Measurements from ENCODE around the gene PUS1. TPM values are rescaled to one million over a fixed set of nuclear protein-coding genes. Genes with fewer than 3 reads are reported as not detected.
A peak's percentile ranks its signal among the peaks of the same experiment; 100 is the strongest.
"Not testable (repeated sequence)": the region's sequence is repeated elsewhere in the genome, so short reads cannot be mapped to it uniquely, and the experiment has no call there.

The PUS1 gene
- total RNA-seq, 2 donors from 2014 or later, result 37.3 to 53.4 TPM

- Mint-ChIP-seq H3K9me3 (no peaks in the 10 kb centered on the region), H3K4me3 (no peak overlapping the region), H3K27me3 (ENCODE audit: low read depth) (no peaks in the 10 kb centered on the region), H3K4me1 (ENCODE audit: low read depth) (peaks cover 3% of the 10 kb centered on the region), H3K36me3 (ENCODE audit: insufficient read depth in 2 of 2) (peaks cover 2 to 17% of the 10 kb centered on the region in 2 donors), H3K27ac (no peak overlapping the region)
- ATAC-seq (replicated peaks in 1 of 2) (no peak), DNase-seq (no peak)
Measured at GRCh38 chr12:131942671-131943070, 13.6 kb downstream of the PUS1 start.

- no peak overlapping the region for H3K4me3 Mint-ChIP-seq
- peaks cover 10% of the 10 kb centered on the region for H3K4me1 Mint-ChIP-seq (ENCODE audit: low read depth)
- no peaks in the 10 kb centered on the region for H3K27me3 Mint-ChIP-seq (ENCODE audit: low read depth)
- no peaks in the 10 kb centered on the region for H3K9me3 Mint-ChIP-seq
- DNase-seq (no peak), ATAC-seq (replicated peaks in 1 of 2) (no peak)
- H3K36me3 Mint-ChIP-seq (ENCODE audit: insufficient read depth in 2 of 2), result peaks cover 0 to 15% of the 10 kb centered on the region in 2 donors
- no peak overlapping the region for H3K27ac Mint-ChIP-seq
Measured at GRCh38 chr12:131943389-131943788, 14.3 kb downstream of the PUS1 start.

GRCh38 chr12:131943876-131944275 lies 14.8 kb downstream of the PUS1 start:
- Mint-ChIP-seq H3K36me3 (ENCODE audit: insufficient read depth in 2 of 2) (peaks cover 0 to 15% of the 10 kb centered on the region in 2 donors), H3K4me3 (no peak overlapping the region), H3K27ac (no peak overlapping the region), H3K27me3 (ENCODE audit: low read depth) (no peaks in the 10 kb centered on the region), H3K4me1 (ENCODE audit: low read depth) (peaks cover 14% of the 10 kb centered on the region), H3K9me3 (no peaks in the 10 kb centered on the region)
- ATAC-seq (replicated peaks in 1 of 2), result no peak
- no peak for DNase-seq

GRCh38 chr12:131944601-131945251 lies 15.7 kb downstream of the PUS1 start:
- no peaks in the 10 kb centered on the region for H3K9me3 Mint-ChIP-seq
- peaks cover 0 to 15% of the 10 kb centered on the region in 2 donors for H3K36me3 Mint-ChIP-seq (ENCODE audit: insufficient read depth in 2 of 2)
- no peaks in the 10 kb centered on the region for H3K27me3 Mint-ChIP-seq (ENCODE audit: low read depth)
- DNase-seq, result no peak
- no peak overlapping the region for H3K27ac Mint-ChIP-seq
- H3K4me1 Mint-ChIP-seq (ENCODE audit: low read depth), result peaks cover 19% of the 10 kb centered on the region
- ATAC-seq (replicated peaks in 1 of 2), result no peak
- no peak overlapping the region for H3K4me3 Mint-ChIP-seq

DNA sequence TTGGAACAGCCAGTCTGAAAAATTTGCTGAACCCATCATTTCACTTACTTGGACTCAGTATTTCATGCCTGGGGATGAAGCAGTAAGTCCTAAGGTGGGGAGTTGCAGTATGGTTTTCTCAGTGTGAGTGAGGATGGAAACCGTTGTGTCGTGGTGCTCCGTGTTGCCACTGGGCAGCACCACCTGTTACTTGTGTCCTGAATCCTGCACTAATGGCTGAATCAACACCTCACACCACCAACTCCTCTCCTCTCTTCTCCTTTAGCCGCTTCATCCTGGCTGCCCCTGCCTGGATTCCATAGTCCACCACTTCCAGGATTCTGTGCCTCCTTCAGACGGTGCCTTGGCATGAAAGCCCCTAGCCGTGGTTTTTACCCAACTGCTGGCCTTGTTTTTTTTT lies 17.7 kb downstream of the PUS1 start:
- H3K9me3 Mint-ChIP-seq, result no peaks in the 10 kb centered on the region
- peaks cover 19% of the 10 kb centered on the region for H3K4me1 Mint-ChIP-seq (ENCODE audit: low read depth)
- H3K27me3 Mint-ChIP-seq (ENCODE audit: low read depth), result no peaks in the 10 kb centered on the region
- no peak overlapping the region for H3K4me3 Mint-ChIP-seq
- ATAC-seq (replicated peaks in 1 of 2) (no peak), DNase-seq (no peak)
- no peak overlapping the region for H3K27ac Mint-ChIP-seq
- H3K36me3 Mint-ChIP-seq (ENCODE audit: insufficient read depth in 2 of 2), result peaks cover 0 to 8% of the 10 kb centered on the region in 2 donors

GRCh38 chr12:131947482-131948027 lies 18.5 kb downstream of the PUS1 start:
- Mint-ChIP-seq H3K4me1 (ENCODE audit: low read depth) (peaks cover 21% of the 10 kb centered on the region), H3K9me3 (no peaks in the 10 kb centered on the region), H3K27me3 (ENCODE audit: low read depth) (no peaks in the 10 kb centered on the region), H3K27ac (no peak overlapping the region), H3K4me3 (no peak overlapping the region), H3K36me3 (ENCODE audit: insufficient read depth in 2 of 2) (peaks cover 0 to 6% of the 10 kb centered on the region in 2 donors)
- DNase-seq (no peak), ATAC-seq (replicated peaks in 1 of 2) (no peak)

DNA sequence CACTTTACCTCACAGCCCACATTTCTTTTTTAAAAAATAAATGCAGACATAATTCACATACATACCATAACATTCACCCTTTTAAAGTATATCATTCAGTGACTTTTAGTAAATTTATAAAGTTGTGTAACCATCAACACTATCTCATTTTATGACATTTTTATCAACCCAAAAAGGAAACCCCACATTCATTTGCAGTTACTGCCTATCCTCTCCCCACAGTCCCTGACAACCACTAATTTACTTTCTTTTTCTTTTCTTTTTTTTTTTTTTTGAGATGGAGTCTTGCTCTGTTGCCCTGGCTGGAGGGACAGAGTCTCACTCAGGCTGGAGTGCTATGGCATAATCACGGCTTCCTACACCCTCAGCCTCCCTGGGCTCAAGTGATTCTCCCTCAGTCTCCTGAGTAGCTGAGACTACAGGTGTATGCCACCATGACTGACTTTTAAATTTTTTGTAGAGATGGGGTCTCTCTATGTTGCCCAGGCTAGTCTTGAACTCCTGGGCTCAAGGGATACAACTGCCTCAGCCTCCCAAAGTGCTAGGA lies 19.2 kb downstream of the PUS1 start:
- H3K9me3 Mint-ChIP-seq, result no peaks in the 10 kb centered on the region
- H3K27ac Mint-ChIP-seq, result peak overlapping the region; percentile 91
- peak overlapping the region in 1 of 2 donors; percentile 78 for H3K4me3 Mint-ChIP-seq
- ATAC-seq (replicated peaks in 1 of 2), result no peak
- peaks cover 0 to 4% of the 10 kb centered on the region in 2 donors for H3K36me3 Mint-ChIP-seq (ENCODE audit: insufficient read depth in 2 of 2)
- no peaks in the 10 kb centered on the region for H3K27me3 Mint-ChIP-seq (ENCODE audit: low read depth)
- no peak for DNase-seq
- peaks cover 27% of the 10 kb centered on the region for H3K4me1 Mint-ChIP-seq (ENCODE audit: low read depth)

- not testable (repeated sequence) for H3K9me3 Mint-ChIP-seq; H3K36me3 Mint-ChIP-seq (ENCODE audit: insufficient read depth in 2 of 2)
Measured at GRCh38 chr12:131948713-131949430, 19.8 kb downstream of the PUS1 start.

GRCh38 chr12:131949431-131950181 lies 20.5 kb downstream of the PUS1 start, which contains the start of gene EP400:
Gene EP400, plus strand, starts transcription at chr12:131949942. Its CDS starts 10,678 bp downstream, at chr12:131960620.
- H3K4me1 Mint-ChIP-seq (ENCODE audit: low read depth), result peaks cover 39% of the 10 kb centered on the region
- H3K4me3 Mint-ChIP-seq, result peak within 1 kb of the TSS; percentile 92 to 94
- peak; percentile 96 for DNase-seq
- H3K9me3 Mint-ChIP-seq, result no peaks in the 10 kb centered on the region
- H3K27me3 Mint-ChIP-seq (ENCODE audit: low read depth), result no peaks in the 10 kb centered on the region
- H3K36me3 Mint-ChIP-seq (ENCODE audit: insufficient read depth in 2 of 2), result no peaks in the 10 kb centered on the region
- ATAC-seq (replicated peaks in 1 of 2), result peak; percentile 93 to 94
- H3K27ac Mint-ChIP-seq, result peak within 1 kb of the TSS; percentile 94

More at GRCh38 chr12:131948713-131949430, 19.8 kb downstream of the PUS1 start:
- ATAC-seq (replicated peaks in 1 of 2); H3K27me3 Mint-ChIP-seq (ENCODE audit: low read depth); DNase-seq: not testable (repeated sequence)
- Mint-ChIP-seq H3K27ac (peak overlapping the region; percentile 91), H3K4me1 (ENCODE audit: low read depth) (peaks cover 33% of the 10 kb centered on the region), H3K4me3 (peak overlapping the region; percentile 77 to 78)

DNA sequence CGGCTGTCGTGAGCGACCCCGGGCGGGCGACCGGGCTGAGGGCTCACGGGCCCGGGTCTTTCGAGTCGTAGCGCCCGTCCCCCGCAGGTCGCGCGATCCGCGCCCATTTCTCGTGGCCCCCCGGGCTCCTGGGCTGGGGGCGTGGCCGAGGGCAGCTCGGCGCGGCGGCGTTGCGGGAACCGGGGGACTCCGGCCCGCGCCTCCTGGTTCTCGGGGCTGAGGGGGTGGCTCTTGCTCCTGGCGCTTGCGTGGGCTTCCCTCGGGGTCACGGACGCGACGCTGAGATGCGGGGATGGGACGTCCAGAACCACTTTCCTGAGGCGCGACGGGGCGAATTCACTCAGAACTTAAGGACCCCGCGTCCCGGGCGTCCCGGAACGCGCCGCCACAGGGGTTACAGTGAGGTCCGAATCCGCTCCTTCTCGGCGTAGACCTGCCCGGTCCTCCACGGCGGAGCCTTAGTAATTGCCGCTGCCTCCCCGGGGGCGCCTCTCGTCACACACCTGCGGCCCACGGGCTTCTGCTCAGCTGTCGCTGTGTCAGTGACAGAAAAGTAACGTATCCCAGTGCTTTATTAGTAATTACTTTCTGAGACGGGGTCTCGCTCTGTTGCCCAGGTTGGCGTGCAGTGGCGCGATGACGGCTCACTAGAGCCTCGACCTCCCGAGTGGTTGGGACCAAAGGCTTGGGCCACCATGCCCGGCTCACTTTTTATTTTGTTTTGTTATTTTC lies 21.3 kb downstream of the PUS1 start:
- ATAC-seq (replicated peaks in 1 of 2) (peak; percentile 20 to 32), DNase-seq (peak; percentile 52 to 55)
- no peaks in the 10 kb centered on the region for H3K9me3 Mint-ChIP-seq
- H3K27me3 Mint-ChIP-seq (ENCODE audit: low read depth), result no peaks in the 10 kb centered on the region
- H3K4me1 Mint-ChIP-seq (ENCODE audit: low read depth), result peaks cover 43% of the 10 kb centered on the region
- no peaks in the 10 kb centered on the region for H3K36me3 Mint-ChIP-seq (ENCODE audit: insufficient read depth in 2 of 2)
- H3K27ac Mint-ChIP-seq, result peak overlapping the region; percentile 94
- peak overlapping the region; percentile 92 to 94 for H3K4me3 Mint-ChIP-seq

GRCh38 chr12:131953810-131954209 lies 24.7 kb downstream of the PUS1 start:
- not testable (repeated sequence) for H3K9me3 Mint-ChIP-seq; H3K27ac Mint-ChIP-seq; ATAC-seq (replicated peaks in 1 of 2); H3K36me3 Mint-ChIP-seq (ENCODE audit: insufficient read depth in 2 of 2); H3K27me3 Mint-ChIP-seq (ENCODE audit: low read depth); DNase-seq; H3K4me3 Mint-ChIP-seq
- H3K4me1 Mint-ChIP-seq (ENCODE audit: low read depth), result peaks cover 59% of the 10 kb centered on the region

DNA sequence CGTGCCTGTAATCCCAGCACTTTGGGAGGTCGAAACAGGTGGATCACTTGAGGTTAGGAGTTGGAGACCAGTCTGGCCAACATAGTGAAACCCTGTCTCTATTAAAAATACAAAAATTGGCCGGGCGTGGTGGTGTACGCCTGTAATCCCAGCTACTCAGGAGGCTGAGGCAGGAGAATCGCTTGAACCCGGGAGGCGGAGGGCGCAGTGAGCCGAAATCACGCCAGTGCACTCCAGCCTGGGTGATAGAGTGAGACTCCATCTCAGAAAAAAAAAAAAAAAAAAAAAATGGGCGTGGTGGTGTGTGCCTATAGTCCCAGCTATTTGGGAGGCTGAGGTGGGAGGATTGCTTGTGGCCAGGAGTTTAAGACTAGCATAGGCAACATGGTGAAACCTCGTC lies 25.4 kb downstream of the PUS1 start:
- H3K9me3 Mint-ChIP-seq, result not testable (repeated sequence)
- peaks cover 63% of the 10 kb centered on the region for H3K4me1 Mint-ChIP-seq (ENCODE audit: low read depth)

More for the DNA sequence above, 25.4 kb downstream of the PUS1 start:
- H3K27me3 Mint-ChIP-seq (ENCODE audit: low read depth); DNase-seq; ATAC-seq (replicated peaks in 1 of 2); H3K27ac Mint-ChIP-seq; H3K36me3 Mint-ChIP-seq (ENCODE audit: insufficient read depth in 2 of 2); H3K4me3 Mint-ChIP-seq: not testable (repeated sequence)
